ENCODE results near the gene OGFOD2.
"Not testable (repeated sequence)": the region's sequence is repeated elsewhere in the genome, so short reads cannot be mapped to it uniquely, and the experiment has no call there.

The OGFOD2 gene

DNA sequence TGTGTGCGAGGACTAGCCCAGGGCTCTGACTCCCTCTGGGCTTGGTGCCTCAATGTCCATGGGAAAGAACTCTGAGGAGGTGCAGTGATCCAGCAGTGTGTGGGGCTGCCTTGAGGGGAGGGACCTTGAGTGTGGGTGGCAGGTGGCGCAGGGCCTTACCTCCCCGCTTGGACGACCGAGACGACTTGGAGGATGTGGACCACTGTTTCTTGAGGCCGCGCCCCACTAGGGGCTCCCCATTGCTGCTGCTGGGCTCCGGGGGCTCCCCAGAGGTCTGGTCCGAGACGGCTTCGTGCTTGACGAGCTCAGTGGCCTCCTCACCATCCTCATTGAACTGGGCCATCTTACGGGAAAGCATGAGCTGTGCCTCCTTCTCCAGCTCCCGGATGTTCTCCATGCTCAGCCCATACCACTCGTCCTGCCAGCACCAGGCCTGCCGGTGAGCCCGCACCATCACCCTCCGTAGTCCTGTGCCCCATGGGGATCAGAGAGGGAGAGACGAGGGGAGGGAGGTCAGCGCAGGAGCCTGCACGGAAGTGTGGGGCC is 30.1 kb downstream of the OGFOD2 start:
- DNase-seq (ENCODE audit: low spot score): no peak

DNA sequence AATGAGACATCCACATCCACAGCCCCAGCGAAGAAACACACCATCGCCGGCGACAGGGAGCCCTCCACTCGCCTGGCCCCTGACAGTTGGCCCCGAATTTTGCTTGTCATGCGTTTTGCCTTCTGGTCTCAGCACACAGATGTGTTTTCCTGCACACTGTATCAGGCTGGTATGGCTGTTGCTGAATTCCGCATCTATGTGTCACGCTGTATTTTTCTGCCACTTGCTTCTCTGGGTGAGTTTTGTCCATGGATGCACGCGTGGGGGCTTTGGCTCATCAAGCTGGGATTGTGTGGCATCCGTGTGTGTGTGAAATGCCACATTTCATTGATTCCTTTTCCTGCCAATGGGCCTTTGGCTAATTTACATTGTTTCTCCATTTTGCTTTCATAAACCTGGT is 31.9 kb downstream of the OGFOD2 start:
- DNase-seq (ENCODE audit: low spot score): no peak

DNA sequence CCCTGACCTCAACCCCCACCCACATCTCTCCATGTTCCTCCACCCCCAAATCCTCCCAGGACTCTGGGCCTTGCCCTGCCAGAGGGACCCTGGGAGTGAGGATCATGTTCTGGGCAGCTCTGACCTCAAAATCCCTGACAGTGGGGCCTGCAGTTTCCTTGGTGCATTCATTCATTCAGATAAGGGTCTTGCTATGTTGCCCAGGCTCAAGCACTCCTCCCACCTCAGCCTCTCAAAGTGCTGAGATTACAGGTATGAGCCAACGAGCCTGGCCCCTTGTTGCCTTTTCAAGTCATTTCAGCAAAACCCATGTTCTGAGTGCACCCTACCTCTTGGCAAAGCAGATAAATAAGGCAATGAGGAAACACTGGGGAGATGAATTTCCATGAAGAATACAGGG is 35.1 kb downstream of the OGFOD2 start:
- DNase-seq (ENCODE audit: low spot score): no peak

DNA sequence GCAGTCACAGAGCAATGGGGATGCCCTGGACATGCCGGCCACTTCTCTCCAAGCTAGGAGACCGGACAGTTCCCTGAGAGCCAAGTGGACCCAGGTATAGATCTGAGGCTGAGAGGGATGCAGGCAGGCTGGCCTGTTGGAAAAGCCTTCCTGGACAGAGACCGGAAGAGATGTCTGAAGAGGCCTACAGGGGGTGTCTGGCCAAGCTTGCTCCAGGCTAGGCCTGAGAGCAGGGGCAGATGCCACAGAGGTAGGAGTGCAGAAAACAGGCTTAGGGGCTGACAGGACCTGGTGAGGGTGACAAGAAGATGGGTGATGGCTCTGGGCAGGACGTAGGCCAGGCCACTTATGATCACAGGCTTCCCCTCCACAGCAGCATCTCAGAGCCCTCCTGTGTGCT is 35.6 kb downstream of the OGFOD2 start:
- no peak for DNase-seq (ENCODE audit: low spot score)

DNA sequence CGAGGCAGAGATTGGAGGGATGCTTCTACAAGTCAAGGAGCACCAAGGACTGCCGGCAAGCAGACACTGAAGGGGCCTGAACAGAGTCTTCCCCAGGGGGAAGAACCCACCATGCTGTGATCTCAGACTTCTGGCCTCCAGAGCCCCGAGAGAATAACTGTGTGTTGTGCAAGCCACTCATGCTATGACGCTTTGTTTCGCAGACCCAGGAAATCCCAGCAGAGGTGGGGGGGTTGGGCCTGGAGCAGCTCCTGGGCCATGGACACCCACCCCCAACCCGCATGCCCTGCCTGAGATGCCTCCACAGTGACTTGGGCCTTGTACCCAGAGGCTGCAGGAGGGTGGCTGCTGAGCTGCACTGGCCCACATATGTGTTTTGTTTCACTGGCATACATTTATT is 36.7 kb downstream of the OGFOD2 start:
- DNase-seq (ENCODE audit: low spot score): no peak

DNA sequence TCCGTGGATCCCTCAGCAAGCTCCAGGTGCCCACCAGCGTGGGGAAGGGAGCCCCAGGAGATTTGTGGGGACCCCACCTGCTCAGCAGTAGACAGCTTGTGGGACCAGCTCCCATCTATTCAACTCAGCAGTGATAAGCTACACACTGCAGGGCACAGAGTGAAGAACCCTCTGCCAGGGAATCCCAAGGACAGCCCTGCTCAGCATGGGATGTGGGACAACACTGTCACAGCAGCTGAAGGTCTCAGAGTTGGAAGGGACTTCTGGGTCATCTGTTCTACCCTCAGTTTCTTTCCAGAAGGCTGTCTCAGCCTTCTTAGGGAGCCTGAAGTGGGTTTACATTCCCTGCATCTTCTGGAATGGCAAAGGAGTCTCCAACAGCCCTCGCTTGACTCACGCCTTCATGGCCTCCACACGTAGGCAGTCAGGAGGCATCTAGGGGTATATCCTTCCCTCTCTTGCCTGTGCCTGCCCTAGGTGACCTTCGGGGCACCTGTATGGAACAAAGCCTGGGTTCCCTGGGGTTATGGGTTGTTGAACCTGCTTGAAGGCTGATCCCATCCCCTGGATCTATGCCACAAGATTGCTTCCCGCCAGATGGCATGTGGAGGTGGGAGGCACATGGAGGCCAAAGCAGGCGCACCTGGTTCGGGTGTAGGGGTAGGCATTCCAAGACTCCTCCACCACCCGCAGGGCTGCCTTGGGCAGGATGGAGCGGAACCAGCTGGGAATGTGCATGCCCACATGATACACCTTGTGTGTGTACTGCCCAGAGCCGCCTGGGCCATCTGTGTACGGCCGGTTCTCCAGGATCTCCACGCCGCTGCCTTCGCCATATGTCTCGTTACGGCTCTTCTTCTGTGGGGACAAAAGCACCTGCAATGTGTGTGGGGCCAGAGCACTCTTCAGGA is 38.4 kb downstream of the OGFOD2 start:
- DNase-seq (ENCODE audit: low spot score): no peak

DNA sequence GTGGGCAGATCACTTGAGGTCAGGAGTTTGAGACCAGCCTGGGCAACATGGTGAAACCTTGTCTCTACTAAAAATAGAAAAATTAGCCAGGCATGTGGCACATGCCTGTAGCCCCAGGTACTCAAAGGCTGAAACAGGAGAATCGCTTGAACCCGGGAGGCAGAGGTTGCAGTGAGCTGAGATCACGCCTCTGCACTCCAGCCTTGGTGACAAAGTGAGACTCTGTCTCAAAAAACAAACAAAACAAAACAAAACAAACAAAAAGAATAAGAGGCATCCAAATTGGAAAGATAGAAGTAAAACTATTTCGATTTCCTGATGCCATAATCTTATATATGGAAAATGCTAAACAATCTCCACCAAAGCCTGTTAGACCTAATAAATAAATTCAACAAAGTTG is 39.4 kb downstream of the OGFOD2 start:
- DNase-seq (ENCODE audit: low spot score): not testable (repeated sequence)

DNA sequence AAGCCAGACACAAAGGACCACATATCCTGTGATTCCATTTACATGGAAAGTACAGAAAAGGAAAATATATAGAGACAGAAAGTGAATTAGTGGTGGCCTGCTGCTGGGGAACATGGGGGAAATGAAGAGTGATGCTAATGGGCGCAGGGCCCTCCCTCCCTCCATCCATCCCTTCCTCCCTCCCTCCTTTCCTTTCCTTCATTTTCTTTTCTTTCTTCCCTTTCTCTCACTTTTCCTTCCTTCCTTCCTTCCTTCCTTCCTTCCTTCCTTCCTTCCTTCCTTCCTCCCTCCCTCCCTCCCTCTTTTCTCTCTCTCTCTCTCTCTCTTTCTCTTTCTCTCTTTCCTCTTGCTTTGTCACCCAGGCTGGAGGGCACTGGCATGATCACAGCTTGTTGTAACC is 42.7 kb downstream of the OGFOD2 start:
- no peak for DNase-seq (ENCODE audit: low spot score)

DNA sequence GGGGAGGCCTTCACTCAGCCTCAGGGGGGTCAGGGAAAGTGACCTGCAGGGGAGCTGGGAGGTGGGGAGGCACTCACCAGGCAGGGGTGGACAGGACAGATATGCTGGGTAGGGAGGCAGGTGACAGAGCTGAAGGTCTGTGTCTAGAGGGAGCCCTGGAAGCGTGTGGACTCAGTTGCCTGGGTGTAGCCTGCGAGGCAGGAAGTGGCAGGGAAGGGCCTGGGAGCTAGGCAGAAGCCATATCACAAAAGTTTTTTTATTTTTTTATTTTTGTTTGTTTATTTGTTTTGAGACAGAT is 44.7 kb downstream of the OGFOD2 start:
- DNase-seq (ENCODE audit: low spot score): no peak

DNA sequence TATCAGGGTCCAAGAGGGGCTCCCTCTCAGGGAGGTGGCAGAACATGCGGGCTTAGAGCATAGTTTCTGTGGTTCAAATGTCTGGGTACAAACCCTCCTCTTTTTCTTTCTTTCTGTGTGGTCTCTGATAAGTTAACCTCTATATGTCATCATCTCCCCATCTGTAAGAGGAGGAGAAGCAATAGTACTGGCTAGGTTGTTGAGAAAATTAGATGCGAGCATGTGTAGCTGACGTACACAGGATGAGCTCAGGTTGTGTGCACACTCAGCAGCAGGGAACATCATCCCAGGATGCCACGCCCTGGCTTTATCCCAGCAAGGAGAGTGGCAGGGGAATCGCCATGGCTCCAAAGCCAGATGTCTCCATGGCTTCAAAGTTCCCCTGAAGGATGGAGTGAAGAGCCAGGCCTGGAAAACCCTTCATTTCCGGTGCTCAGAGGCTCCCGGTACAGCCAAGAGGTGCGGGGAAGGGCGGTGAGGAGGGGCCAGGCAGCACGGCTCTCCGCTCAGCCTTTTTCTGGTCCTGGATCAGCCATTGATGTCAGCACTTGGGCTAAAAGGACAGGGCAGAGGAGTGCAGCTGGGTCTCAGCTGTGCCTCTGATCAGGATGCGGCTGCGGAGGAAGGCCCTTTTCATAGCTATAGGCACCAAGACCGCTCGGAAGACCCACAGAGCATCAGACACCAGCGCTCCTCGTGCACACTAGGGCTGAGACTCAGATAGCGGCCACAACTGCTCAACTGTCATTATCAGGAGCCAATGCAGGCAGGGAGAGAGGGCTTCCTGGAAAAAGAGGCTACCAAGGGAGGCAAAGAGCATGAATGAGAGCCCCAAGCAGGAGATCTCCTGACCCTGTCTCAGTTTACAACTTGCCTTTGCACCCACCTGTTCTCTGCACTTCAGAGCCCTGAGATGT is 46.9 kb downstream of the OGFOD2 start:
- DNase-seq (ENCODE audit: low spot score): no peak

DNA sequence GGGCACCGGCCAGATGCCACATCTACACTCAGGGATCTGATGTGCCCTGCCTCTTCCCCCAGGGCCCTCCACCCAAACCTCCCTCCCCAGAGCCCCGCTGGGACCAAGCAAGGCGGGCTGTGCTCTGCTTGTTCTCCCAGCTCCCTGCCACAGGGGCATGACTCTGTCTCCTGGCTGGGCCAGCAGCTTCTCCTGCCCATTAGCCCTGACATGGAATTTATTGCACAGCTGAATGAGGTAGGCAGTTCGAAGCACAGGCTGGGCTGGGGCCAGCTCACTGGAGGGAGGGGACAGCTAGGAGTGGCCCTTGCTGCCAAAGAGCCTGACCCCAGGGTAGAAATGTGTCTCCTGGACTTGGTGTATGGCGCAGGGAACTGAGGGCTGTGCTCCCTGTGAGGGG is 47.8 kb downstream of the OGFOD2 start:
- no peak for DNase-seq (ENCODE audit: low spot score)

DNA sequence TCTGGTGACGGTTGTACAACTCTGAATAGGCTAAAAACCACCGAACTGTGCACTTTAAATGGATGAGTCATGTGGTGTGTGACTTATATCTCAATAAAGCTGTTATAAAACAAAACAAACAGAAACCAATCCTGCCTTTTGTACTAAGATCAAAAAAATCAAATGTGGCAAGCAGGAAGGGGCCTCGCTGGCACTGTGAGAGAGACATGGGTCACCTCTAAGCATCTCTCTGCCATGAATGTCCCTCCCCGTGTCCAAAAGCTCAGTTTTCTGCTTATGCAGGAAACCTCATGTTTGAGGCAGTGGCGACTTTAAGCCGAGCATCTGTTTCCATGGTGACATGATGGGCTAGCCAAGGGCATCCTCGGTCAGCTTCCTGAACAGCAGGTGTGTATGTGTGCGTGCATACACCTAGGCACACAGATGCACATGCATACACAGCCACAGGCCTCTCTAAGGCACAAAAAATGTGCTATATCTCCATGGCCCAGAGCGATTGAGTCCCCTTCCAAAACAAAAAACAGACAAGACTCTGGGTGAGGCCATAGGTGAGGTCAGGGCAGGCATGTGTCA is 49.9 kb downstream of the OGFOD2 start:
- DNase-seq (ENCODE audit: low spot score): no peak

DNA sequence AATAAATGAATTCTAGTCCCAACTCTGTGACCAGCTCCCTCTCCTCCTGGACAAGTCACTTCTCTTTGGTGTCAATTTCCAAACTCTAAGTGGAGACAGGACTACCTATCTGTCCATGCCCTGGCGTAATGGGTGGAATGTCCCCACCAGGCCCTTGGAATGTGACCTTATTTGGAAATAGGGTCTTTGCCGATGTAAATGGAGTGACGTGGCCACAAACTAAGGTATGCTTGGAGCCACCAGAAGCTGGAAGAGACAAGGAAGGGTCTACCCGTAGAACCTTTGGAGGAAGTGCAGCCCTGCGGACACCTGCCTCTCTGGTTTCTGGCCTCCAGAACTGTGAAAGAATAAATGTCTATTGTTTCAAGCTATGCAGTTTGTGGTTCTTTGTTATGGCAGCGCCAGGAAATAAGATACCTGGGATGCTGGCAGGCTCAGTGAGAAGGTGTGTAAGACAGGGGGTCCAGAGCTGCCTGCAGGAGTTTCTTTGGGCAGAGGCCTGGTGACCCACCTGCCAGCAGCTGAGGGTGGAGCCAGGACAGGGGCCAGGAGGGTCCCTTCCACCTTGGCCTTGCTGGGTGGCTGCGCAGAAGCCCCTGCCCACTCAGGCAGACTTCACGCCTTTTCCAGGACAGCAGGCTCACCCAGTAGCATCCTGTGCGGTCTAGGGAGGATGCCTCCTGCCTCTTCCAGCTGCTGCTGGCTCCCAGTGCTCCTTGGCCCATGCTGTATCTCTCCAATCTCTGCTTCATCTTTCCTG is 51.2 kb downstream of the OGFOD2 start:
- DNase-seq (ENCODE audit: low spot score): no peak

DNA sequence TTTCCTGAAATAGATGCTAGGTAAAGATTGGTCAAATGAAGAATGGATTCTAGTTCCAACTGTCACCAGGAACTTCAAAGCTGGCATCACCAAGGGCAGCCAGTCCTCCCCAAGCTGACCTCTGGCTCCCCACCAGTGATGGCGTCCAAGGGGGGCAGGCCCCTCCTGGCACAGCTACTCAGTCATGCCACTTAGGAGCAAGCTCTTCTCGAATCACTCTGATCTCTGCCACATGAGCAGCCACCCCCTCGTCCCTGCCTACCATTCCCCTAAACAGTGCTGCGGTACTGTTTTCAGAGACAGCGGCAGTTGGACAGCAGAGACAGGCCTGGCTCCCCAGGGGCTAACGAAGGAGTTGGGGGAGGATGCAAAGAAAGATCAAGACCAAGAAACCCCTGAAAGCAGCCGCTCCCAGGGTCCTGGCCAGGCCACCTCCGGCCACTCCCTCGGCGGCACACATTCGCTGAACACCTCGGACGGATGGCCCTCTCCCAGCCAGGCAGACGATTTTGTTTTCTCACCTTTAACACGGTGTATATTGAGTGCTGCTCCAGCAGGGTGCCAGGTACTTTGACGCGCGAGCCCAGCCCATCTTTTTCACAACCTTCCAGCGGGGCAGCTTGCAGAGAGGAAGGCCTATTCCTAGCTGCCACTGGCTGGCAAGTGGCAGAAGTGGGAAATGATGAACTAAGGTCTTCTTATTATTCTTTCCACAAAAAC is 52.8 kb downstream of the OGFOD2 start:
- DNase-seq (ENCODE audit: low spot score): no peak

DNA sequence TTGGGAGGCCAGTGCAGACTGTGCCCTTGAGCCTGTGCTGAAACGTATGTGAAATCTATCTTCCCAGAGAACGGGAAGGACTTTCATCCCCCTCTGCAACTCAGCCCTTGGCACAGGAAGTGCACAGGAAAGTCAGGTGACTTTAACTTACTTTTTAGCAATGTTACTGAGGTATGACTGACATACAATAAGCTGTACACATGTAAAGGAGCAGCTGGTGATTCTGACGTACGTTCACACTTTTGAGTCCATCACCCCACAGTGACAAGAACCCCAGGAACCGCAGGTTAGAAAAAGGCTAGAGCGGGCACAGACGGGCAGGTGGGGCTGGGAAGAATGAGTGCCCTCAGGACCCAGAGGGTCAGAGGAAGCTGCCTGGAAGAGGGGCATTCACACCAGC is 53.4 kb downstream of the OGFOD2 start:
- DNase-seq (ENCODE audit: low spot score): no peak

DNA sequence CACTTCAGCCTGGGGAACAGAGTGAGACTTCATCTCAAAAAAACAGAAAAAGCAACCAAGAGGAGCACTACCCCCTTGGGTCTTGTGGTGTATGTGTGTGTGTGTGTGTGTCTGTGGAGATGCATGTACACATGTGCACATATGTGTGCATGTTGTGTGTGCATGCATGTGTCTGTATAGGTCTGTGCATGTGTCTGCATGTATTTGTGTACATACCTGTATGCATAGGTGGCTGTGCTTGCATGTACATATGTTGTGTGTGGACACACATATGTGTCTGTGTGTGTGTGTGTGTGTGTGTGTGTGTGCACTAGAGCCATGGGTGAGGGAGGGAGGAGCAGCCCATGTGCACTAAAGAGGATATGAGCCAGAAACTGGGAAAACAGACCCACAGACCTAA is 54.5 kb downstream of the OGFOD2 start:
- DNase-seq (ENCODE audit: low spot score): no peak

Measured in CD4-positive, alpha-beta T cell treated with Interleukin-6 at 100 ng/mL for 8 hours (primary cell).